ENCODE measurements around the gene EVA1C. TPM values are rescaled to one million over a fixed set of nuclear protein-coding genes. Genes with fewer than 3 reads are reported as not detected.

Gene EVA1C
- polyA plus RNA-seq, 6 donors from 2014 or later, result 0.47 to 0.87 (median 0.57) TPM; not detected in 3

- no peak for DNase-seq
- no peak for ATAC-seq (ENCODE audit: low read depth in 2 of 2)
- peaks cover 34 to 43% (median 36%) of the 10 kb centered on the region in 3 donors for H3K4me1 Mint-ChIP-seq
Observed at GRCh38 chr21:32393677-32394001, 18.9 kb upstream of the EVA1C start.

GRCh38 chr21:32403201-32403777 is 9.2 kb upstream of the EVA1C start:
- Mint-ChIP-seq H3K36me3 (no peaks in the 10 kb centered on the region), H3K4me3 (no peak overlapping the region), H3K27me3 (peaks cover 32 to 53% (median 38%) of the 10 kb centered on the region in 3 donors), H3K4me1 (peaks cover 0 to 3% (median 0%) of the 10 kb centered on the region in 3 donors), H3K27ac (no peak overlapping the region), H3K9me3 (peaks cover 0 to 4% (median 2%) of the 10 kb centered on the region in 7 donors)
- ATAC-seq (ENCODE audit: low read depth in 2 of 2), result no peak
- DNase-seq, result no peak

More at GRCh38 chr21:32393677-32394001, 18.9 kb upstream of the EVA1C start:
- peak overlapping the region in 5 of 6 donors; percentile 76 to 91 (median 84) for H3K27ac Mint-ChIP-seq
- H3K27me3 Mint-ChIP-seq, result peaks cover 9 to 27% (median 10%) of the 10 kb centered on the region in 3 donors
- peak overlapping the region; percentile 84 to 95 (median 90) for H3K4me3 Mint-ChIP-seq
- H3K9me3 Mint-ChIP-seq, result peaks cover 0 to 4% (median 0%) of the 10 kb centered on the region in 7 donors
- peaks cover 5 to 8% of the 10 kb centered on the region in 2 donors for H3K36me3 Mint-ChIP-seq

- ATAC-seq (ENCODE audit: low read depth in 2 of 2), result no peak
- no peak overlapping the region for H3K27ac Mint-ChIP-seq
Observed at GRCh38 chr21:32406405-32406804, 6.1 kb upstream of the EVA1C start.

DNA sequence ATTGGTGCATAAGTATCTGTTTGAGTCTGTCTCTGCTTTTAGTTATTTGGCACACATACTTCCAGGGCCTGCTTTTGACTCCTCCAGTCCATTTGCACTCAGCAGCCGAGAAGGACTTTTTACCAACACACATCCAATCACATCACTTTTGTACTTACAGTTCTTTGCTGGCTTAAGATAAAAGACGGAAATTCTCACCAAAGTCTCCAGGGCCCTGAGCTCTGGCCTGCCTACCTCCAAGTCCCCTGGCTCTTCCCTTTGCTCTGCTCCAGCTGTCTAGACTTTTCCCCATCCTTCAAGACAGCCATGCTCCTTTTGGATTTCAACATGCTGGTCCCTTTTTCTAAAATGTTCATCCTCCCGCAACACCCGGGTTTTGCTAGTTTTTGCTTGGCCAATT is 2.2 kb upstream of the EVA1C start:
- peak overlapping the region in 2 of 8 donors; percentile 17 to 36 for H3K4me3 Mint-ChIP-seq
- DNase-seq (no peak), ATAC-seq (ENCODE audit: low read depth in 2 of 2) (no peak)
- H3K27me3 Mint-ChIP-seq, result peaks cover 50 to 69% (median 57%) of the 10 kb centered on the region in 3 donors
- no peaks in the 10 kb centered on the region for H3K36me3 Mint-ChIP-seq
- H3K4me1 Mint-ChIP-seq, result peaks cover 3 to 16% (median 16%) of the 10 kb centered on the region in 3 donors
- H3K27ac Mint-ChIP-seq, result no peak overlapping the region
- peaks cover 0 to 4% (median 0%) of the 10 kb centered on the region in 7 donors for H3K9me3 Mint-ChIP-seq

More at GRCh38 chr21:32406405-32406804, 6.1 kb upstream of the EVA1C start:
- Mint-ChIP-seq H3K4me1 (peaks cover 0 to 8% (median under 1%) of the 10 kb centered on the region in 3 donors), H3K36me3 (no peaks in the 10 kb centered on the region), H3K9me3 (peaks cover 0 to 4% (median 2%) of the 10 kb centered on the region in 7 donors), H3K4me3 (no peak overlapping the region), H3K27me3 (peaks cover 36 to 52% (median 41%) of the 10 kb centered on the region in 3 donors)
- DNase-seq, result no peak

DNA sequence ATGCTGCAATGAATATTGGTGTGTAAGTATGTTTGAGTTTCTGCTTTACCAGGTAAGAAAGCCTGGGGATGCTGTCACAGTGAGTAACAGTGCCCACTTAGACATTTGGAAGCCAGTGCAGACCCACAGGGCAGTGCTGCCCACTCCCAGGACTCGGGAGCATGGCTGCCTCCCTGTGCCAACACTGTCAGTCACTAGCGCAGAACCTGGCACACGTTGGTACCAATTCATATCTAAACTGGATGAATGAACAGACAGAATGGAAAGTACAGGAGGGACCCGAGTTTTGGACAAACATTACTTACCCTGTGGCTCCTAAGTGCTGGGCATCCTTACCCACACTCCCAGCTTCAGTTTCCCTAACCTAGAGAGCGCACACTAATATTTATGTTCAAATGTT is 1.6 kb upstream of the EVA1C start:
- Mint-ChIP-seq H3K9me3 (peaks cover 0 to 4% (median 0%) of the 10 kb centered on the region in 7 donors), H3K27ac (peak overlapping the region in 1 of 6 donors; percentile 8), H3K4me1 (peaks cover 3 to 16% (median 16%) of the 10 kb centered on the region in 3 donors), H3K27me3 (peaks cover 55 to 76% (median 63%) of the 10 kb centered on the region in 3 donors), H3K36me3 (no peaks in the 10 kb centered on the region), H3K4me3 (peak overlapping the region in 6 of 8 donors; percentile 49 to 90 (median 78))
- no peak for ATAC-seq (ENCODE audit: low read depth in 2 of 2)
- DNase-seq, result no peak

- Mint-ChIP-seq H3K9me3 (peaks cover 0 to 4% (median 0%) of the 10 kb centered on the region in 7 donors), H3K27me3 (peaks cover 57 to 81% (median 66%) of the 10 kb centered on the region in 3 donors), H3K36me3 (no peaks in the 10 kb centered on the region), H3K27ac (peak overlapping the region in 1 of 6 donors; percentile 37), H3K4me3 (peak overlapping the region; percentile 49 to 90 (median 84)), H3K4me1 (peaks cover 3 to 16% (median 16%) of the 10 kb centered on the region in 3 donors)
- DNase-seq (no peak), ATAC-seq (ENCODE audit: low read depth in 2 of 2) (peak; percentile 48 to 54)
Observed at GRCh38 chr21:32411350-32412161, 950 bp upstream of the EVA1C start.

GRCh38 chr21:32413015-32413504 is 554 bp downstream of the EVA1C start:
- peaks cover 3 to 16% (median 16%) of the 10 kb centered on the region in 3 donors for H3K4me1 Mint-ChIP-seq
- ATAC-seq (ENCODE audit: low read depth in 2 of 2) (no peak), DNase-seq (no peak)
- H3K27ac Mint-ChIP-seq, result peak overlapping the region in 2 of 6 donors; percentile 30 to 56
- H3K36me3 Mint-ChIP-seq, result no peaks in the 10 kb centered on the region
- H3K4me3 Mint-ChIP-seq, result peak overlapping the region; percentile 46 to 87 (median 78)
- peaks cover 64 to 84% (median 75%) of the 10 kb centered on the region in 3 donors for H3K27me3 Mint-ChIP-seq
- H3K9me3 Mint-ChIP-seq, result peaks cover 0 to 4% (median 0%) of the 10 kb centered on the region in 7 donors

DNA sequence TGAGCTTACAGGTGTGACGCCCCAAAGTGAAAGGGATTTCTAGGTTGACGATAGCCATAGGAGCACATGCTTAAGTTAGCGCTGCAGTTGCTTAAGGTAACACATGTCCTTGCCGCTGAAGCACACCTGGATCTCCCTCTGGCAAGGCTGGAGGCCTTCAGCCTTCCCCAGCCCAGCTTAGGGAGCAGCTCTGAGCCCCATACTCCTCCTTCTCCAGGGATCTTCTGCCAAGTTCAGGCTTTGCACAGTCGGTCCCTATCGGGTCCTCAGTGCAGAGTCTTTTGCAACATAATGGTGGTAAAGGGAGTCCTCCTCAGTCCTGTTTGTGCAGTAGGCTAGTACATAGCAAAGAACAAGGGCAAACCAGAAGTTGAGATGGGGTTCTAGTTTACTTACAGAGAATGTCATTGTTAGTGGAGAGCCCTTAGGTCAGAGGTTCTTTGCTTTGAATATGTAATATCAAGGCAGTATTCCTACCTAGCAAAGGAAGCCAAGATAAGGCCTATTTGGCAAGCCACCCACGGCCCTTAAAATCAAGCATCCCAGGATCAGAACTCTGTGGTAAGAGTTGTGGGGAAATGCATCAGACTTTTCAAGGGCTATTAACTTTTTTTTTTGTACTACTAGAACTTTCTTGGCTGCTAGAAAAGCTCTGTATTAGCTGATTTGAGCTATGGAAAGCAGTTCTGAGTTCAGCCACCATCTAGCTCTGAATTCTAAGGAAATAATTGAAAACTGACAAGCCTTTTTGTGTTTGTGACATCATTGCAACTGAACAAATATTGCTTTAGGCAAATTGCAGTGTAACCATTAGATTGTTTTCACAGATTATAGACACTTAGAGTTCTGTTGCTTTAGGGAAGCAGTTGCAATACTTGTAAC is 1.4 kb downstream of the EVA1C start:
- DNase-seq (no peak), ATAC-seq (ENCODE audit: low read depth in 2 of 2) (no peak)
- peaks cover 56 to 81% (median 66%) of the 10 kb centered on the region in 3 donors for H3K27me3 Mint-ChIP-seq
- H3K4me1 Mint-ChIP-seq, result peaks cover 3 to 16% (median 16%) of the 10 kb centered on the region in 3 donors
- peak overlapping the region in 1 of 6 donors; percentile 56 for H3K27ac Mint-ChIP-seq
- peak overlapping the region in 7 of 8 donors; percentile 3 to 87 (median 78) for H3K4me3 Mint-ChIP-seq
- peaks cover 0 to 2% (median 0%) of the 10 kb centered on the region in 7 donors for H3K9me3 Mint-ChIP-seq
- no peaks in the 10 kb centered on the region for H3K36me3 Mint-ChIP-seq

DNA sequence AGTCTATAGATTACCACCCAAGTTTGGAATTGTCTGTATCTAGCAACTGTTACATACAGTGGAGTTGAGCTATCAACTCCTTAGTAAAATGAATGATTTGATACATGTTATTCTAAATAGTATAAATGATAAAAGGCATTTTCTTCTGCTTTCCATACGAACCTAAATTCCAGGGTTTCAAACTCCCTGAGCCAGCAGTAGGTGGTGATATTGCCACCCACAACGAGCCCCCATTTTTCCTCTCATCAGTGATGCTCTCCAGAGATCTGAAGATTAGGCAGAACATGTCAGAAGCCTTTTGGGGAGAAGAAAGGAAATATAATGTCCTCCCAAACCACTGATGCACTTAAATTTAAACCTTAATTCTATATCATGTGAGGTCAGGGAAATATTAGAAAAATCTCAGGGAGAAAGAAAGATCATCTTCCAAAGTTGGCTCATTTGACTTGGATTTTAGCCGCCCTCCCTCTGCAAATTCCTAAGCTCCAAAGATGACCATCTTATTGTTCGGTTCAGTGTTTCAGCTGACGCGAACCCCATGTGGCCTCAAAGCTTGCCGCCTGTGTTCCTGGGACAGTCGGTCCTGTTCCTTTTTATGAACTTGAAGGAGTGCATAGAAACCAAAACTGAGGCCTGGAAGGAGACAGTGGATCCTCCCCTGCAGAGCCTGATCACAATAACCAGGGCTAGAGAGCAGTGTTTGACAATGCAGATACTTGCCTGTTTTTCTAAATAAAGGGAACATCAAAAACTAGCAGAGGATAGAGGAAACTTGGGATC is 2.3 kb downstream of the EVA1C start:
- DNase-seq (no peak), ATAC-seq (ENCODE audit: low read depth in 2 of 2) (no peak)
- Mint-ChIP-seq H3K9me3 (peaks cover 0 to 2% (median 0%) of the 10 kb centered on the region in 7 donors), H3K4me3 (no peak overlapping the region), H3K27me3 (peaks cover 49 to 72% (median 59%) of the 10 kb centered on the region in 3 donors), H3K36me3 (no peaks in the 10 kb centered on the region), H3K27ac (peak overlapping the region in 1 of 6 donors; percentile 33), H3K4me1 (peaks cover 3 to 16% (median 16%) of the 10 kb centered on the region in 3 donors)

GRCh38 chr21:32415451-32416398 is 3.2 kb downstream of the EVA1C start:
- Mint-ChIP-seq H3K27ac (no peak overlapping the region), H3K4me1 (peaks cover 3 to 16% (median 16%) of the 10 kb centered on the region in 3 donors), H3K27me3 (peaks cover 41 to 63% (median 49%) of the 10 kb centered on the region in 3 donors), H3K36me3 (no peaks in the 10 kb centered on the region), H3K4me3 (no peak overlapping the region), H3K9me3 (peaks cover 0 to 2% (median 0%) of the 10 kb centered on the region in 7 donors)
- ATAC-seq (ENCODE audit: low read depth in 2 of 2) (no peak), DNase-seq (no peak)

DNA sequence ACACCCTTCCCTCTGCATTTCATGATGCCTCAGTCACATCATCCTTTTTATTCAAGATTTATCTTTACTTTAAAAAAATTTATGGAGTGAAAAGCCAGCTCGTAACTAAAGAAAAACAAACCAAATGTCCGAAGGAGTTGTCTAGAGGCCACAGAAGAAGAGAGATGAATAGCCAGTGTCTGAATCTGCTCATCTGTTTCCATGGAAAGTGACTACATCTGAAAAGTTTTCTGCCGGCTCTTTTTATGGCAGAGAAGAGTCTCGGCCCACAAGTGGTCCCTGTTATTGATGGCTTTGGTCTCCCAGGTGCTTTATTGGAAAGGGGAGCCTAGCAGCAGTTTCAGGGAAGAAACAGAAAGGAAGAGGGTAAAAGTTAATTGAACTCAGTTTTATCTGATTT is 5.6 kb downstream of the EVA1C start:
- H3K4me1 Mint-ChIP-seq, result peaks cover 0 to 4% (median 2%) of the 10 kb centered on the region in 3 donors
- peaks cover 32 to 55% (median 38%) of the 10 kb centered on the region in 3 donors for H3K27me3 Mint-ChIP-seq
- peaks cover 5 to 11% (median 8%) of the 10 kb centered on the region in 7 donors for H3K9me3 Mint-ChIP-seq
- H3K27ac Mint-ChIP-seq, result no peak overlapping the region
- ATAC-seq (ENCODE audit: low read depth in 2 of 2), result no peak
- H3K4me3 Mint-ChIP-seq, result no peak overlapping the region
- no peak for DNase-seq
- peaks cover 5 to 13% of the 10 kb centered on the region in 2 donors for H3K36me3 Mint-ChIP-seq
